Vagina (tissue), 2 donors: ENCODE results near the gene NID2. TPM values are rescaled to one million over a fixed set of nuclear protein-coding genes. Genes with fewer than 3 reads are reported as not detected.

Experiments
- DNase-seq, 2 donors: peaks; one replicate each; pipeline ENCODE4 v3.0.0-alpha.2; 2017; ENCODE audit errors: extremely low spot score in 2 of 2
- H3K27ac ChIP-seq: fragments of 200-600 bp; sonication (generic); one replicate; pipeline ENCODE4 v1.5.1; 2019
- H3K27me3 ChIP-seq: fragments of 200-600 bp; sonication (generic); one replicate; pipeline ENCODE4 v1.5.1; 2019
- H3K36me3 ChIP-seq, 2 donors: fragments of 200-600 bp; sonication (generic); one replicate each; pipeline ENCODE4 v1.5.1; 2017 to 2019
- H3K4me1 ChIP-seq: fragments of 200-600 bp; sonication (generic); one replicate; pipeline ENCODE4 v1.5.1; 2019
- H3K4me3 ChIP-seq, 2 donors: fragments of 200-600 bp; sonication (generic); 1 replicate in 1 of 2; 2 replicates in 1 of 2; pipeline ENCODE4 v1.5.1; 2016 to 2019
- H3K9me3 ChIP-seq: fragments of 200-600 bp; sonication (generic); one replicate; pipeline ENCODE4 v1.5.1; 2019
- POLR2A ChIP-seq, 2 donors: fragments of 450-650 bp; IDR thresholded peaks; one replicate each; pipeline ENCODE4 v1.6.1; 2017; ENCODE audit warnings: antibody characterized with exemption in 2 of 2, mild to moderate bottlenecking in 2 of 2, moderate library complexity in 2 of 2
- POLR2AphosphoS5 ChIP-seq, 2 donors: sonication (generic); formaldehyde crosslinking; IDR thresholded peaks; one replicate each; pipeline ENCODE4 v1.9.0; 2017; ENCODE audit warnings: antibody characterized with exemption in 2 of 2, mild to moderate bottlenecking in 2 of 2, low read depth in 1 of 2; ENCODE audit not compliant: insufficient read depth in 1 of 2
- intact Hi-C: fragments of 100-400 bp; cut with DNase I; formaldehyde crosslinking; loops from one replicate; pipeline ENCODE4 v1.15.1; 2023
- total RNA-seq: library from RNA; depleted of rRNA; stranded (reverse); fragments of >200 nt; gene quantifications from one replicate; pipeline ENCODE4 v1.2.3, GENCODE V29; 2016
- TF ChIP-seq, protein P1 (sequence below), 3 experiments: fragments of 450-650 bp in 2 of 3; fragments of 200-600 bp in 1 of 3; sonication (generic) in 1 of 3; IDR thresholded peaks; one replicate each; pipeline ENCODE4 v1.5.1; 2017 to 2019; ENCODE audit warnings: antibody characterized with exemption in 3 of 3, mild to moderate bottlenecking in 2 of 3, moderate library complexity in 2 of 3

Gene NID2
- total RNA-seq, 1 donor from 2014 or later = 20.1 TPM

DNA sequence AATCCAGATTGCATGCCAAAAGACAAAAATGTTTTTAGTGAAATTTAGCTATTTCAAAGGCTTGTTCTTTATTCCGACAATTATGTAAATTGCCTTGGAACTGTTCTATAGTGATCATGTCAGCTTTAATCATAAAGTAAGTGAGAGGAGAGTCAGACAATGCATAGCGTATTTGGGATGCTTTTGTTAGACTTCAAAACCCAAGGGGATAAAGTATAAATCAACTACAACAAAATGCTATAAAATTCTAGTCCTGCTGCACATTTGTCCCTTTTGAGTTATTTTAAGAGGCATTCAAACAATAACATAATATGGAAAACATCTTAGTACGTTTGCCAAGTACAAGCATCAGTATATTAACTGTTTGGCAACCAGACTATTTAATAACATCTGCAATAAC is 68.2 kb downstream of the NID2 start:
- Histone ChIP-seq H3K36me3 (peaks cover 4 to 38% of the 10 kb centered on the region in 2 donors), H3K27ac (no peak overlapping the region), H3K4me3 (no peak overlapping the region), H3K4me1 (no peaks in the 10 kb centered on the region), H3K27me3 (no peaks in the 10 kb centered on the region), H3K9me3 (no peaks in the 10 kb centered on the region)
- TF ChIP-seq, protein P1, sequence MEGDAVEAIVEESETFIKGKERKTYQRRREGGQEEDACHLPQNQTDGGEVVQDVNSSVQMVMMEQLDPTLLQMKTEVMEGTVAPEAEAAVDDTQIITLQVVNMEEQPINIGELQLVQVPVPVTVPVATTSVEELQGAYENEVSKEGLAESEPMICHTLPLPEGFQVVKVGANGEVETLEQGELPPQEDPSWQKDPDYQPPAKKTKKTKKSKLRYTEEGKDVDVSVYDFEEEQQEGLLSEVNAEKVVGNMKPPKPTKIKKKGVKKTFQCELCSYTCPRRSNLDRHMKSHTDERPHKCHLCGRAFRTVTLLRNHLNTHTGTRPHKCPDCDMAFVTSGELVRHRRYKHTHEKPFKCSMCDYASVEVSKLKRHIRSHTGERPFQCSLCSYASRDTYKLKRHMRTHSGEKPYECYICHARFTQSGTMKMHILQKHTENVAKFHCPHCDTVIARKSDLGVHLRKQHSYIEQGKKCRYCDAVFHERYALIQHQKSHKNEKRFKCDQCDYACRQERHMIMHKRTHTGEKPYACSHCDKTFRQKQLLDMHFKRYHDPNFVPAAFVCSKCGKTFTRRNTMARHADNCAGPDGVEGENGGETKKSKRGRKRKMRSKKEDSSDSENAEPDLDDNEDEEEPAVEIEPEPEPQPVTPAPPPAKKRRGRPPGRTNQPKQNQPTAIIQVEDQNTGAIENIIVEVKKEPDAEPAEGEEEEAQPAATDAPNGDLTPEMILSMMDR (IDR thresholded peaks at IDR 0.05) = no peak
- TF ChIP-seq POLR2AphosphoS5 (IDR thresholded peaks at IDR 0.05; ENCODE audit: insufficient read depth in 1 of 2, low read depth in 1 of 2) = no peak
- no peak for TF ChIP-seq POLR2A (IDR thresholded peaks at IDR 0.05)
- intact Hi-C loops = loop anchor here (5.0 kb wide), 1 partner anchor 132 kb away; no protein-coding TSS in a partner anchor
- no peak for DNase-seq

DNA sequence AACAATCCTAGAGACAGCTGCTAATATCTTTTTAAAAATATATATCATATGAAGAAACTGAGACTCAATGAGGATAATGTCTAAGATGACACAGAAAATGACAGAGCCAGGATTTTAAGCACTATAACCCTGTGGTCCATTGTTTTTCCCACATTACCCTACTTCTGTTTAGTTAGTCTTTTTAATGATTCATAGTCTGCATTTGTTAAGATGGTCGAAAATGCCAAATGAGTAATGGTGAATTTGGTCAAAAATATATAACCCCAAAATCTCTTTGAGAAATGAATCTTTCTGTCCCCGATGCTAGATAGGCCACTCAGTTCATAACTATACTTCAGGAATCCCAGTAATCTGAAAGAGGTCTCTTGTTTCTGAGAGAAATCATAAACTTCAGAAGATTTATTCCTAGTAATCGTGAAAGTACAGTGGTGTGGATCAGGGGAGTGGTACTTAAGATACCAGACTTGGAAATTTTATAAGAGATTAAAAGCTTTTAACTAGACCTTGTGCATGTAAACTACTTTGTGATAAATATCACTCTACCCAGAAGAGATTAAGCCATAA is 68.8 kb downstream of the NID2 start:
- Histone ChIP-seq H3K4me3 (no peak overlapping the region), H3K36me3 (peaks cover 4 to 35% of the 10 kb centered on the region in 2 donors), H3K27me3 (no peaks in the 10 kb centered on the region), H3K9me3 (no peaks in the 10 kb centered on the region), H3K27ac (no peak overlapping the region), H3K4me1 (no peaks in the 10 kb centered on the region)
- intact Hi-C loops = loop anchor here (5.0 kb wide), 1 partner anchor 132 kb away; no protein-coding TSS in a partner anchor
- TF ChIP-seq, protein P1 (IDR thresholded peaks at IDR 0.05) = no peak
- TF ChIP-seq POLR2AphosphoS5 (IDR thresholded peaks at IDR 0.05; ENCODE audit: insufficient read depth in 1 of 2, low read depth in 1 of 2) (no peak), POLR2A (IDR thresholded peaks at IDR 0.05) (no peak)
- DNase-seq = no peak

- H3K27ac ChIP-seq = no peak overlapping the region
- TF ChIP-seq POLR2AphosphoS5 (IDR thresholded peaks at IDR 0.05; ENCODE audit: insufficient read depth in 1 of 2, low read depth in 1 of 2) = no peak
- TF ChIP-seq, protein P1 (IDR thresholded peaks at IDR 0.05) = no peak
- TF ChIP-seq POLR2A (IDR thresholded peaks at IDR 0.05) = no peak
- no peak overlapping the region for H3K4me3 ChIP-seq
- H3K4me1 ChIP-seq = no peaks in the 10 kb centered on the region
- DNase-seq = no peak
- peaks cover 4 to 37% of the 10 kb centered on the region in 2 donors for H3K36me3 ChIP-seq
- intact Hi-C loops = loop anchor here (5.0 kb wide), 1 partner anchor 68 kb away; the partner anchor contains the start of gene NID2
- no peaks in the 10 kb centered on the region for H3K27me3 ChIP-seq
- H3K9me3 ChIP-seq = no peaks in the 10 kb centered on the region
Observed at GRCh38 chr14:51999084-51999483, 69.8 kb downstream of the NID2 start.

- no peak for DNase-seq
- intact Hi-C loops = loop anchor here (5.0 kb wide), 1 partner anchor 69 kb away; the partner anchor contains the start of gene NID2
- no peaks in the 10 kb centered on the region for H3K9me3 ChIP-seq
- no peaks in the 10 kb centered on the region for H3K27me3 ChIP-seq
- TF ChIP-seq, protein P1 (IDR thresholded peaks at IDR 0.05) = no peak
- TF ChIP-seq POLR2AphosphoS5 (IDR thresholded peaks at IDR 0.05; ENCODE audit: insufficient read depth in 1 of 2, low read depth in 1 of 2) (no peak), POLR2A (IDR thresholded peaks at IDR 0.05) (no peak)
- H3K4me1 ChIP-seq = no peaks in the 10 kb centered on the region
- no peak overlapping the region for H3K27ac ChIP-seq
- H3K4me3 ChIP-seq = no peak overlapping the region
- peaks cover 4 to 37% of the 10 kb centered on the region in 2 donors for H3K36me3 ChIP-seq
Observed at GRCh38 chr14:51998348-51998747, 70.5 kb downstream of the NID2 start.

- H3K4me1 ChIP-seq = no peaks in the 10 kb centered on the region
Observed at GRCh38 chr14:51996148-51996746, 72.6 kb downstream of the NID2 start.

More at GRCh38 chr14:51996148-51996746, 72.6 kb downstream of the NID2 start:
- no peak overlapping the region for H3K27ac ChIP-seq
- no peaks in the 10 kb centered on the region for H3K27me3 ChIP-seq
- no peaks in the 10 kb centered on the region for H3K9me3 ChIP-seq
- H3K36me3 ChIP-seq = peaks cover 4 to 36% of the 10 kb centered on the region in 2 donors
- intact Hi-C loops = loop anchor here (5.0 kb wide), 1 partner anchor 71 kb away; the partner anchor contains the start of gene NID2
- no peak overlapping the region for H3K4me3 ChIP-seq
- no peak for TF ChIP-seq POLR2A (IDR thresholded peaks at IDR 0.05)
- TF ChIP-seq POLR2AphosphoS5 (IDR thresholded peaks at IDR 0.05; ENCODE audit: insufficient read depth in 1 of 2, low read depth in 1 of 2) = no peak
- TF ChIP-seq, protein P1 (IDR thresholded peaks at IDR 0.05) = peak in 2 of 3 experiments; percentile 38 to 73
- DNase-seq = no peak
